ENCODE measurements around the gene TMEM236. TPM values are rescaled to one million over a fixed set of nuclear protein-coding genes. Genes with fewer than 3 reads are reported as not detected.

TMEM236 gene
- total and polyA plus RNA-seq, 9 of the 15 experiments (the other 6 are each of a cell fraction or from before 2014, with no cell fraction given) = 0.04 to 0.13 (median 0.04) TPM; not detected in 4

- TF ChIP-seq ZNF57 (CRISPR knock-in tag; IDR thresholded peaks at IDR 0.05) = no peak
- TF ChIP-seq ESRRB (CRISPR knock-in tag; IDR thresholded peaks at IDR 0.05; ENCODE audit: borderline replicate concordance) = no peak
- TF ChIP-seq KHSRP (IDR thresholded peaks at IDR 0.05) = no peak
- no peak for TF ChIP-seq PHTF2 (CRISPR knock-in tag; IDR thresholded peaks at IDR 0.05)
- no peak for TF ChIP-seq FOXP1 (CRISPR knock-in tag; IDR thresholded peaks at IDR 0.05)
- TF ChIP-seq SRSF7 (optimal IDR thresholded peaks at IDR 0.05; ENCODE audit: low read depth, low read length) = no peak
- no peak for TF ChIP-seq NR2F6 (CRISPR knock-in tag; IDR thresholded peaks at IDR 0.05)
- TF ChIP-seq ARHGAP35 (IDR thresholded peaks at IDR 0.05; ENCODE audit: partially characterized antibody) = no peak
- Histone ChIP-seq H3K36me3 (ENCODE audit: control insufficient read depth, insufficient read depth, low read length) (no peaks in the 10 kb centered on the region), H4K20me1 (replicated peaks; ENCODE audit: control insufficient read depth, insufficient read depth, low read length) (no peaks in the 10 kb centered on the region), H3K4me3 (no peak overlapping the region), H2AFZ (ENCODE audit: low read depth, low read length) (no peak overlapping the region), H3K4me2 (ENCODE audit: insufficient read depth, low read length) (no peak overlapping the region), H3K9ac (ENCODE audit: insufficient read depth in 1 of 2, low read depth in 2 of 2, low read length in 2 of 2) (no peak overlapping the region), H3K4me1 (replicated peaks in 1 of 2; ENCODE audit: control insufficient read depth in 2 of 2, insufficient read depth in 2 of 2, low read length in 2 of 2) (no peaks in the 10 kb centered on the region), H3K27ac (ENCODE audit: extremely low read depth, low read depth, low read length) (no peak overlapping the region), H3K79me2 (ENCODE audit: control insufficient read depth, insufficient read depth, low read length) (no peaks in the 10 kb centered on the region), H3K9me1 (ENCODE audit: control insufficient read depth, insufficient read depth, low read length) (no peaks in the 10 kb centered on the region), H3K9me3 (replicated peaks; ENCODE audit: control insufficient read depth, insufficient read depth, low read depth, low read length) (no peaks in the 10 kb centered on the region), H3K27me3 (ENCODE audit: control insufficient read depth in 2 of 2, insufficient read depth in 2 of 2, low read length in 2 of 2) (no peaks in the 10 kb centered on the region)
- FAIRE-seq (no peak), ATAC-seq (no peak), DNase-seq (ENCODE audit: extremely low read depth in 1 of 4, low spot score in 3 of 4) (no peak)
- intact Hi-C loops (cut with micrococcal nuclease) = no loop called here
- CTCF ChIA-PET (ENCODE audit: low intra/inter-chr PET ratio) = no interaction called here
- 68% methylated on average over 7 of the region's 7 CpGs for WGBS (ENCODE audit: insufficient coverage, low coverage, missing lambda C conversion rate)
- no TSS peak for BruUV-seq (replicated peaks)
- POLR2A ChIA-PET = interaction anchor here (0.7 to 0.9 kb wide), 3 partner anchors 13 to 161 kb away, joined by 3 to 4 read pairs (median 3); no protein-coding TSS in a partner anchor
- in situ Hi-C loops (cut with MboI) = loop anchor here (25.0 kb wide), 1 partner anchor 888 kb away; no protein-coding TSS in a partner anchor
Measured at GRCh38 chr10:17725703-17726102, 26.3 kb upstream of the TMEM236 start.
